HG02642 (cell line): ENCODE results near the gene HS6ST3.
"Not testable (repeated sequence)": the region's sequence is repeated elsewhere in the genome, so short reads cannot be mapped to it uniquely, and the experiment has no call there.

Experiments used
- ATAC-seq: cut with Tn5 transposase; IDR thresholded peaks from one replicate; pipeline ENCODE4 v1.9.1; 2021; ENCODE audit warnings: mild to moderate bottlenecking; ENCODE audit not compliant: unreplicated experiment, poor library complexity

HS6ST3 gene

DNA sequence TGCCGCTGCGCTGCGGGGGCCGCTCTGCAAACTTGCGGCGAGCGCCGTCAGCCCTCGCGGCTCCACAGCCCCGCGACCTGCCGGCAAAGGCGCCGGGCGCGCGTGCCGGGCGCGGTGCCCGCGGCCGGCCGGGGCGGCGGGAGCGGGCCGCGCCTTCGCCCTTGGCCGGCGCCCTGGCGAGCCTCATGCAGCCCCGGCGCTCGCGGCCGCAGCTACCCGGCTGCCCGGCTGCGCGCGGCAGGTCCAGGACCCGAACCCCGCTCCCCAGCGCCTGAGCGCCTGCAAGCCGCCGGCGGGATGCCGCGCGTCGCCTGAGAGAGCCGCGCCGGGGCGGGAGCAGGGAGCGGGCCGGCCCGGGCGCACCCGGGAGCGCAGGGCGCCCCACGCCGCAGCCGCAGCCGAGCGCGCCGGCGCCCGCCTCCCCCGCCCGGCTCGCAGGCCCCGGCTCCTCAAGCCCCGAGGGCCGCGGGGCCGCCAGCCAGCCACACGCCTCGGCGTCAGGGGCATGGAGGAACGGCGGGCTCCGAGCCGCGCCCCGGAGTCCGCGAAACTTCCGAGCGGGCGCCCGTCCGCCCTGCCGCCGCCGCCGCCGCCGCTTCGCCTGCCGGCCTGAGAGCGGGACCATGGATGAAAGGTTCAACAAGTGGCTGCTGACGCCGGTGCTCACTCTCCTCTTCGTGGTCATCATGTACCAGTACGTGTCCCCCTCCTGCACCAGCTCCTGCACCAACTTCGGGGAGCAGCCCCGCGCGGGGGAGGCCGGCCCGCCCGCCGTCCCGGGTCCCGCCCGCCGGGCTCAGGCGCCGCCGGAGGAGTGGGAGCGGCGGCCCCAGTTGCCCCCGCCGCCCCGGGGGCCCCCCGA is 564 bp downstream of the HS6ST3 start:
- peak; percentile 52 for ATAC-seq

DNA sequence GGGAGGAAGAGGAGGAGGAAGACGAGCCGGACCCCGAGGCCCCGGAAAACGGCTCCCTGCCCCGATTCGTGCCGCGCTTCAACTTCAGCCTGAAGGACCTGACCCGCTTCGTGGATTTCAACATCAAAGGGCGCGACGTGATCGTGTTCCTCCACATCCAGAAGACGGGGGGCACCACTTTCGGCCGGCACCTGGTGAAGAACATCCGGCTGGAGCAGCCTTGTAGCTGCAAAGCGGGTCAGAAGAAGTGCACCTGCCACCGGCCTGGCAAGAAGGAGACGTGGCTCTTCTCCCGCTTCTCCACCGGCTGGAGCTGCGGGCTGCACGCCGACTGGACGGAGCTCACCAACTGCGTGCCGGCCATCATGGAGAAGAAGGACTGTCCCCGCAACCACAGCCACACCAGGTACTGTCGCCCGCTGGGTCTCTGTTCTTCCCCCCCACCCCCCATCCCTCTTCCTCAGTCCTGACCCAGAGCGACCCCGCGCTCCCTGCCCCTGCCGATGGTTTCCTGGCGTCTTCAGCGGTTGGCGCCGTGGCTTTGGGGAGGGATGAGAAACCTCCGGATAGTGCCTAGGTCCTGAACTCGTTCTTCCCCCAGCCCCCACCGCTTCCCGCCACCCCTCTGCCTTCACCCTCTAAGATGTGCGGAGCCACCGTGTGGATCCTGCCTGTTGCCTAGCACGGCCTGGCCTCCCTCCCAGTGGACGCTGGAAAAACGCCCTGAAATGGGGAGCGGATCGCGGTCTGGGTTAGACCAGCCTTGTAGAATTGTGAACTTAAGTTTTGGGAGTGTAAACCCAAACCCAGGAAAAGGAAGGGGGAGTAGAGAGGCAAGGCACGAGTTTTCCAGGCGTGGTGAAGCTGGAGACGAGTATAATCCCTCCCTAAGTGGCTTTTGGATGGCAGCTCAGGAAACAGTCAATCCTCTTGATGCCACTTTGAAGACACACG is 1.5 kb downstream of the HS6ST3 start:
- peak; percentile 6 for ATAC-seq

DNA sequence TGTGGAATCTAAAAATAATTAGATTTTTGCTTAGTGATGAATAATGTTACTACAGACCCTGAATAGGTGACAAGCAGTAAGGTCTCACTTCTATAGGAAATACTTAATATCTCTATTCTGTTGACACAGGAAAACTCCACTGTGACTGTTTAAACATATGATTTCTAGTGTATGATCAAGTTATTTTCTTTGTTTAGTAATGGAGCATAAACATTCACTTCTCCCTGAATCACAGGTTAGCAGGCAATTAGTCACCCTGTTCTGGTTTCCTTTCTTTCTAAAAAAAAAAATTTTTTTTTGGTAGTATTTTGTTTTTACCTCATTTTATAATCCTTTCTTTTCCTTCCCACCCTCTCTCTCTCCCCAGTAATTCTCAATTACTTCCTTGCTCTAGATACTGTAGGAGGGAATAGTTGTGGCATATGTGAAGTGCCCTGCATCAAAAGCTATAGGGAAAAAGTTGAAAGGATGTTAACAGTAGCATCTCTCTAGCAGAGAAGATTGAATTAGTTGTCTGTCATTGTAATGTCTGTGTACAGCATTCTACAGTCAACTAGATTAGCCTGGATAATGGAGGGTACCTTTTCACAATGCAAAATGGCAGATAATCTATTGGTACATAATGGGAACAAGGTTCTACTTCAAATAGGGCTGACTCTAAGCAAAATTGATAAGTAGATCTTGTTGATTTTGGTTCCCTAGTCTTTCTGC is 3.5 kb downstream of the HS6ST3 start:
- ATAC-seq = no peak

DNA sequence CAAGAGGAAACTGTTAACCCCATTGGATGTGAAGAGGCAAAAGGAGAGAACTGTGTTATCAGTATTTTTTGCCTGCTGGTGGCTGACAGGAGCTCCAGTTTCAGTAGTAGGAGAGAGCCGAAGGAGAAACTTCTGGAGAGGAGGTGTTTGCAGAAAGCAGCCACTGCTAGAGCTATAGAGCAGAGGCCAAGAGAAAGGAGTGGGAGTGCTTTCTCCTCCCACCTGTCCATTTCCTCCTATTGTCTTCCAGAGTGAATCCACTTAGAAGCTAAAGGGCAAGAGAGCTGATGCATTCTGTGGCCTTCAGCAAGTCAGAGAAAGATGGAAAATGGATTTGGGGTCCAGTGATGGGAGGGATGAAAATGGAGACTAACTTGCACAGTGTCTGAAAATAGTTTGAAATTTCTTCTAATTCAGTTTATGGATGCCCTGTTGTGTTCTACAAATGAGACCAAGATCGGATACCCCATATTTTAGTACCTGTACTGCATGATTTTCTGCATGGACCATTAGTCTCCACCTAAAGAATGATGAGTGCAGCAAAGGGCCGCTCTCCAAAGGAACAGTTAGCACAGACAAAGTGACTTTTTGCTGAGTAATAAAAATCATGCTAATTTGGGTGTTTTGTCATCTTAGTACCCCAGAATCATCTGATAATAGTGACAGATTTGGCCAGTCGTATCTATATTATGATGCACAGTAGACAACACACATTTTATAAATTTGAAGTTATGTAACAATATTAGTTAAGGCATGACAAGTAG is 10.7 kb downstream of the HS6ST3 start:
- no peak for ATAC-seq

DNA sequence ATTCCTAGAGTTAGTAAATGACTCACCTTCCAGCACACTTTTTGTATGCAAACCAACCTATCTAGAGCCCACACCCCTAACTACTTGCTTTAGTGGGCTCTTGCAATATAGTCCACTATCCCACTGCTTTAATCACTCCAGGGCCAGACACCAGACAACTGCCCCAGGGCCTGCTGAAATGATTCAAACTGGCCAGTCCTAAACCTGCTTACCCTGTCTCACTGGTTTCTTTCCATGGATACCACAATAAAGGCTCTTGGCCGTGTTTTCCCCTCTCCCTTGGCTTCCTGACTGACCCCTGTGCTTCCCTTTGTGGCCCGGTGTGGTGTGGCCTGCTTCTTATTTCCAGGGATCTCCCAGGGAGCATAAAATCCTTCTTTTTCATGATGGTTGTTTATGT is 14.6 kb downstream of the HS6ST3 start:
- no peak for ATAC-seq

DNA sequence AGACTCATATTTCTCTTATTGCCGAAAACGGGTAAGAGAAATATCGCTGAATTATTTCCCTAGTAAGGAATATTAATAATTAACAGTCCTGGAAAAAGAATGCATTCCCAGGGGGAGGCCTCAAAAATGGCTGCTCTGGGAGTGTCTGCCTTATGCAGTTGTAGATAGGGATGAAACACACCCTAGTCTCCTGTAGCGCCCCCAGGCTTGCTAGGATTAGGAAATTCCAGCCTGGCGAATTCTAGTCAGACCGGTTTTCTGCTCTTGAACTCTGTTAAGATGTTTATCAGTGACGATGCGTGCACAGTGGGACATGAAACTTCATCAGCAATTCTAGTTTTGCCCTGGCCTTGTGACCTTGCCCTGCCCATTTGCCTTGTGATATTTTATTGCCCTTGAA is 18.2 kb downstream of the HS6ST3 start:
- ATAC-seq = not testable (repeated sequence)

GRCh38 chr13:96109125-96109524 is 19.2 kb downstream of the HS6ST3 start:
- no peak for ATAC-seq

GRCh38 chr13:96112936-96113335 is 23.0 kb downstream of the HS6ST3 start:
- no peak for ATAC-seq

DNA sequence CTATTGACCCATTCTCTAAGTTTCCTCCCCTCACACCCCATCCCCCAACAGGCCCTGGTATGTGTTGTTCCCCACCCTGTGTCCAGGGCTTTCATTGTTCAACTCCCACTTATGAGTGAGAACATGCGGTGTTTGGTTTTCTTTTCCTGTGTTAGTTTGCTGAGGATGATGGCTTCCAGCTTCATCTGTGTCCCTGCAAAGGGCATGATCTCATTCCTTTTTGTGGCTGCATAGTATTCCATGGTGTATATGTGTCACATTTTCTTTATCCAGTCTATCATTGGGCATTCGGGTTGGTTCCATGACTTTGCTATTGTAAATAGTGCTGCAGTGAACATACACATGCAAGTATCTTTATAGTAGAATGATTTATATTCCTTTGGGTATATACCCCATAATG is 25.5 kb downstream of the HS6ST3 start:
- ATAC-seq = not testable (repeated sequence)

GRCh38 chr13:96119921-96120320 is 30.0 kb downstream of the HS6ST3 start:
- ATAC-seq = no peak

- no peak for ATAC-seq
Measured at GRCh38 chr13:96130818-96131340, 41.0 kb downstream of the HS6ST3 start.

- ATAC-seq = no peak
Measured at GRCh38 chr13:96141032-96141431, 51.1 kb downstream of the HS6ST3 start.

GRCh38 chr13:96159725-96160124 is 69.8 kb downstream of the HS6ST3 start:
- ATAC-seq = no peak

DNA sequence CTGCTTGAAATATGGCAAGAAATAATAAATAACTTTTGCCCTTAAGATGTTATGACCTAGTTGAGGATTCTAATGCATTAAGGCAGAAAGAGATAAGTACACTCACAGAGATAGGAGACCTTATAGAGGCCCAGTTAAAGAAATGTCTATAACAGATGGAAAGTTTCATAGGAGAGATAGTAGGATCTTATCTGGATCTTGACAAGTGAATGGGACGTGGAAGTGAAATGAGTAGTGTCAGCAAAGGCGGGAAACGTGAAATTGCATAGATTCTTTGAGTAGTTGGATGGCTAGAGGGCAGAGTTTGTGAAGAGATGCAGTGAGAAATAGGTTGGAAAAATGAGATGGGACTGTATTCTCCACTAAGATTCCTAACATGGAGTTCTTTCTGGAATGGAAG is 71.2 kb downstream of the HS6ST3 start:
- ATAC-seq = no peak

DNA sequence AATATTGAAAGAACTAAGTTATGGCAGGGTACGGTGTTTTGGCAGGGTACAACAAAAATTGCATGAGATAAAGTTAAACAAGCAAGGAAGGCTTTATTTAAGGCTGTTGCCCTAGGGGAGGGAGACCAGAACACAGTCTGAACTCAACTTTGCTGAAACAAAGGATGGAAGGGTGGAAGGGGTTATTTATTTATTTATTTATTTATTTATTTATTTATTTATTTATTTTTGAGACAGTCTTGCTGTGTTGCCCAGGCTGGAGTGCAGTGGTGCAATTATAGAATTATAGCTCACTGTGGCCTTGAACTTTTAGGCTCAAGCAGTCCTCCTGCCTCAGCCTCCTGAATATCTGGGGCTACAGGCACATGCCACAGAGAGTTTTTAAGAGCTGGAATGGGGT is 75.9 kb downstream of the HS6ST3 start:
- no peak for ATAC-seq

- no peak for ATAC-seq
Measured at GRCh38 chr13:96172066-96172465, 82.2 kb downstream of the HS6ST3 start.

DNA sequence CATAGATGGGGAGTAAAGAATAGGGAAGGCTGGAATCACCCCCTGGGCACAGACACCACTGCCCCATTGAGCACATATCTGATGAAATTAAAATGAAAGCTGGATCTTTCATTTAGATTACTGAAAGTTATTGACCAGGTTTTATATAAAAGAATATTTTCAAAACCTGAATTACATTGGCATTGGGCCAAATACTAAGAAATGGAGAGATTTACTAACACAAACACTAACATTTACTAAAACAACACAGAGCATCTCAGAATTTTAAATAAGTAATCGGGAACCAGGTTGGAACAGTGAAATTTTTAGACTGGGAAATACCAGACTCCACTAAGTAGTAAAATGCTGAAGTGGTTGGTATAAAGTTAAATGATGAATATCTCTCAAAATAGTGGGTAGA is 88.9 kb downstream of the HS6ST3 start:
- no peak for ATAC-seq

DNA sequence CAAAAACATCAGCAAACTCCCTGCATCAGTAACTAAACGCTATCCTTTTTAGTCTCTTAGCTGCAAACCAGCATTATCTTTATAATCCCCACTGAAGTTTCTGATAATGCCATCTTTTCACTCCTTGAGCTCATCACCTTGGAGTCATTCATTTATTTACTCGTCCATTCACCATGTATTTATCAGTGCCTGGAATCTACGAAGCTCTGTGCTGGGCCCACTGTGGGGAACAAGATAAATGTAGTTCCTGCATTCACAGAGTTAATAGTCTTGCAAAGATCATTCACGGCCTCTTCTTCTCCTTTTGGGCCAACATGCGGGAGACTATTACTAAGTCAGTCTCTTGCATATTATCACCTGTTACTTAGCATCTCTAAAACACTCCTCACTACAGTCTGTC is 89.4 kb downstream of the HS6ST3 start:
- no peak for ATAC-seq

DNA sequence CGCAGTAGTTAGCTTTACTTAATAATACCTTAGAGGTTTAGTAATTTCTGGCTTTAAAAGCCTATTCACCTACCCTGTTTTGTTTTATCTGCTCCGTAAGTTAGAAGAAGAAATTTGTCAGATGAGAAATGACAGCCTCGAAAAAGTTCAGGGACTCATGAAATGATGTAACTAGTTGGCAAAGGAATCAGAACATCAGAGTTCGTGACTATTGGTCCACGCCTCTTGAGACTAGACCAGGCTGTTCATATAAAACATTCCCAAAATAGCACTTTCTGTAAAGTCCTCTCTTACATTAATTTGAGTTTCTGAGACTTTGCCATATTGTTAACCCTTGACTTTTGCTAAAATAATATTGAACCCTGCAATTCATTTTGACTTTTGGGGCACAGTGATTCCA is 92.0 kb downstream of the HS6ST3 start:
- no peak for ATAC-seq

GRCh38 chr13:96185818-96186217 is 95.9 kb downstream of the HS6ST3 start:
- no peak for ATAC-seq
